ENCODE data around the gene NKX2-1. TPM values are rescaled to one million over a fixed set of nuclear protein-coding genes. Genes with fewer than 3 reads are reported as not detected.

The NKX2-1 gene
- total RNA-seq, 1 donor from 2014 or later: not detected

DNA sequence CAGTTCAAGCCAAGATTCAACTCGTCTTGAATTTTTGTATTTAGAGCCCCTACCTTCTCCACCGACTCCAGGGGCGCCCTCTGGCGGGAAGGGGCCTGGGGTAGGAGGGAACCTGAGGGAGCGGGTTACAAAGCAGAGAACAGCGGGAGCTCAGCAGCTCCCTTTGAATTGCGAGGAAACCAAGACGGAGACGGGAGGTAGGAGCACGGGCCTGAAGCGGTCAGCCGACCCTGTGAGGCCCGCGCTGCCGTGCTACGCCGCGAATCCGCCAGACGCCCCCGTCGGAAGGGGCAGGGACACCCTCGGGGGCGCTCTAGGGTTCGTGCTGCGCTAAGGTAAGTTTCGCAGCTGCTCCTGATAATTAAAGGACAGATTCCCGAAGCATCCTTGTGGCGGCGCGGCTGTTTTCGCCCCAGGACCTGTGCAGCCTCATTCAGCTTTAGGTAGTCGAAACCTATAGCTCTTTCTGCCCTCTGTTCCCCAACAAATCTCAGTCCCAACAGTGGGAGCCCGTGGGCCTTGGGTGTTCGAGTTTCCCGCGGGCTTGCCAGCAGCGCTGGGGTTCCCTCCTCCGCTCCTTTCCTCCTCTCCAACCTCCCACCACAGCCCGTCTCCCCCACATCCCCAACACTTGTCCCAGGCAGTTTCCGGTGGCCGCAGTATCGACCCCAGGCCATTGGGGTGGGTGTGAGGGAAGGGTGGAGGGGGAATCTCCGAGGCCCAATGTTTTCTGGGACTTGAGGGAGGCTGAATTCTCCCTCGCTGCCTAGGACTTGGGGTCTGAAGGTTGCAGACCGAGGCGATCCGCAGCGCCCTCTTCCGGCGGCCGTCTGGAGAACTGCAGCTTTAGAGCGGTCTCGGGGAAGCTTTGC lies 5.1 kb upstream of the NKX2-1 start:
- Mint-ChIP-seq H3K27me3 (ENCODE audit: unreplicated experiment) (peaks cover 88% of the 10 kb centered on the region), H3K36me3 (ENCODE audit: unreplicated experiment) (no peaks in the 10 kb centered on the region), H3K4me3 (ENCODE audit: unreplicated experiment) (no peak overlapping the region), H3K27ac (ENCODE audit: unreplicated experiment) (no peak overlapping the region), H3K4me1 (ENCODE audit: unreplicated experiment) (peaks cover 15% of the 10 kb centered on the region), H3K9me3 (ENCODE audit: unreplicated experiment) (no peaks in the 10 kb centered on the region)
- peak; percentile 80 for DNase-seq (ENCODE audit: extremely low spot score, unreplicated experiment)
- TF ChIP-seq, protein P1, sequence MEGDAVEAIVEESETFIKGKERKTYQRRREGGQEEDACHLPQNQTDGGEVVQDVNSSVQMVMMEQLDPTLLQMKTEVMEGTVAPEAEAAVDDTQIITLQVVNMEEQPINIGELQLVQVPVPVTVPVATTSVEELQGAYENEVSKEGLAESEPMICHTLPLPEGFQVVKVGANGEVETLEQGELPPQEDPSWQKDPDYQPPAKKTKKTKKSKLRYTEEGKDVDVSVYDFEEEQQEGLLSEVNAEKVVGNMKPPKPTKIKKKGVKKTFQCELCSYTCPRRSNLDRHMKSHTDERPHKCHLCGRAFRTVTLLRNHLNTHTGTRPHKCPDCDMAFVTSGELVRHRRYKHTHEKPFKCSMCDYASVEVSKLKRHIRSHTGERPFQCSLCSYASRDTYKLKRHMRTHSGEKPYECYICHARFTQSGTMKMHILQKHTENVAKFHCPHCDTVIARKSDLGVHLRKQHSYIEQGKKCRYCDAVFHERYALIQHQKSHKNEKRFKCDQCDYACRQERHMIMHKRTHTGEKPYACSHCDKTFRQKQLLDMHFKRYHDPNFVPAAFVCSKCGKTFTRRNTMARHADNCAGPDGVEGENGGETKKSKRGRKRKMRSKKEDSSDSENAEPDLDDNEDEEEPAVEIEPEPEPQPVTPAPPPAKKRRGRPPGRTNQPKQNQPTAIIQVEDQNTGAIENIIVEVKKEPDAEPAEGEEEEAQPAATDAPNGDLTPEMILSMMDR (IDR thresholded peaks at IDR 0.05): peak; percentile 46

DNA sequence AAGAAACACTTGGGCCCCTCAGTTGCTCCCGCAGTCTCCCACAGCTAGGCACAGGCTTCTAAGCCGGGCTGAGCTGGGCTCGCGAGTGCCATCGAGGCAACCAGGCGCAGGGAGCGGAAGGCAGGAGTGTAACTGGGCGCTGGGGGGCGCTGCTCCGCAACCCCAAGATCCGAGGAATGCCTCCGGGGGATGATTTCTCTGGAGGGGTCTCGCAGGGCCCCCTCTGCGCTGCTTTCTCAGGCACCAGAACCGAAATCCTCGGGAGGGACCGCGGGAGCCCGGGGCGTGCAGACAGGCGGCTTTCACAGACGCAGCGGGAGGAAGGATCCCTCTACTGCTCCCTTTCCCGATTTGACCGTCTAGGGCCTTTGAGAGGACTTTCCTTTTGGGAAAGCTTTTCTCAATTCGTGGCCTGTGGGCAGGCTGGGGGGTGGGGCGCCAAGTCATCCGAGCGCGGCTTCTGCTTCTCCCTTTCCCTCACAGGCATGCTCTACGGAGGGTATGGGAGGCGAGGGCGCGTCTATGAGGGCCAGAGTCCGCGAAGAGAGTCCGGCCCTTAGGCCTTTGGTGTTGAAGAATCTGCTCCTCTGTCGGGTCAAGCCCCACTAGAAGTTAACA lies 4.3 kb upstream of the NKX2-1 start:
- no peaks in the 10 kb centered on the region for H3K9me3 Mint-ChIP-seq (ENCODE audit: unreplicated experiment)
- peak; percentile 76 for DNase-seq (ENCODE audit: extremely low spot score, unreplicated experiment)
- H3K4me1 Mint-ChIP-seq (ENCODE audit: unreplicated experiment): peaks cover 19% of the 10 kb centered on the region
- no peak overlapping the region for H3K27ac Mint-ChIP-seq (ENCODE audit: unreplicated experiment)
- H3K27me3 Mint-ChIP-seq (ENCODE audit: unreplicated experiment): peaks cover 85% of the 10 kb centered on the region
- H3K36me3 Mint-ChIP-seq (ENCODE audit: unreplicated experiment): no peaks in the 10 kb centered on the region
- H3K4me3 Mint-ChIP-seq (ENCODE audit: unreplicated experiment): no peak overlapping the region
- TF ChIP-seq, protein P1 (IDR thresholded peaks at IDR 0.05): no peak

GRCh38 chr14:36522972-36523715 lies 3.1 kb upstream of the NKX2-1 start:
- Mint-ChIP-seq H3K4me1 (ENCODE audit: unreplicated experiment) (peaks cover 22% of the 10 kb centered on the region), H3K36me3 (ENCODE audit: unreplicated experiment) (no peaks in the 10 kb centered on the region), H3K27ac (ENCODE audit: unreplicated experiment) (no peak overlapping the region), H3K4me3 (ENCODE audit: unreplicated experiment) (no peak overlapping the region), H3K27me3 (ENCODE audit: unreplicated experiment) (peaks cover 83% of the 10 kb centered on the region), H3K9me3 (ENCODE audit: unreplicated experiment) (no peaks in the 10 kb centered on the region)
- peak; percentile 63 for DNase-seq (ENCODE audit: extremely low spot score, unreplicated experiment)
- TF ChIP-seq, protein P1 (IDR thresholded peaks at IDR 0.05): no peak

GRCh38 chr14:36522347-36522971 lies 2.4 kb upstream of the NKX2-1 start:
- H3K4me3 Mint-ChIP-seq (ENCODE audit: unreplicated experiment): no peak overlapping the region
- H3K27me3 Mint-ChIP-seq (ENCODE audit: unreplicated experiment): peaks cover 76% of the 10 kb centered on the region
- TF ChIP-seq, protein P1 (IDR thresholded peaks at IDR 0.05): no peak
- H3K27ac Mint-ChIP-seq (ENCODE audit: unreplicated experiment): no peak overlapping the region
- peak; percentile 80 for DNase-seq (ENCODE audit: extremely low spot score, unreplicated experiment)
- H3K36me3 Mint-ChIP-seq (ENCODE audit: unreplicated experiment): no peaks in the 10 kb centered on the region
- H3K9me3 Mint-ChIP-seq (ENCODE audit: unreplicated experiment): no peaks in the 10 kb centered on the region
- H3K4me1 Mint-ChIP-seq (ENCODE audit: unreplicated experiment): peaks cover 22% of the 10 kb centered on the region
